Measurements from ENCODE around the gene COA5.
"Not testable (repeated sequence)": the region's sequence is repeated elsewhere in the genome, so short reads cannot be mapped to it uniquely, and the experiment has no call there.

The COA5 gene

DNA sequence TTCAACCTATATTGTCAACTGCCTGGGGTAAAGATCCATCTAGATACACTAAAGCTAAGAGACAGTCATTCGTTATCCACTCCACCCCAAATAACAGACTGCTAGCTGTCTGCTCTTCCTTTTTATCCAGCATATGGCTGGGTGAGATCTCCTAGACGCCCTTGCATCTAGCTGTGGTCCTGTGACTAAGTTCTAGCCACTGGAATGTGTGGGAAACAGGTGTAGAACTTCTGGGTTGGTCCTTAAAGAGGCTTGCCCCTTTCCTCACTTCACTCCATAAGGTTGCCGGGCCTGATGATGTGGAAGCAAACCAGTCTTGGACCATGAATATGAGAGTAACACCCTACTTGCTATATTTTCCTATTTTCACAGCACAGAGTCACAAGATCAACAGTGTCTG lies 3.2 kb downstream of the COA5 start:
- no peak for DNase-seq

DNA sequence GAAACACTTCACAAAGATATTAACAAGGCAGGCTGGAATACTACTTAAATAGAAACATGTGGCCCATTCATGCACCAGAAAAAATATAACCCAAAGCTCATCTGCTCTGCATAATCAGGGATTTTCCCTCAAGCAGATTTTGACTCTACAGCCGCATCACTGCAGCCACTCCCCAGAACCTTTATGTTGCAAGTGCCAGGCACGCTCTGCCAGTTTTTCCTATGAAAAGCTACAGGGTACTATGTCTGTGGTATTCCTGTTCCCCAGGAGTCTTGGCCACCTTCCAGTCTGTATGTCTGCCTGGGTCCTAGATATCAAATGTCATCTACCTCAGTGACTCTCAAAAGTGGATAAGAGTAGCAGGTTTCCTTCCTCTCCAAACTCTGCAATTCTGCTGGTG lies 3.8 kb downstream of the COA5 start:
- DNase-seq: no peak

DNA sequence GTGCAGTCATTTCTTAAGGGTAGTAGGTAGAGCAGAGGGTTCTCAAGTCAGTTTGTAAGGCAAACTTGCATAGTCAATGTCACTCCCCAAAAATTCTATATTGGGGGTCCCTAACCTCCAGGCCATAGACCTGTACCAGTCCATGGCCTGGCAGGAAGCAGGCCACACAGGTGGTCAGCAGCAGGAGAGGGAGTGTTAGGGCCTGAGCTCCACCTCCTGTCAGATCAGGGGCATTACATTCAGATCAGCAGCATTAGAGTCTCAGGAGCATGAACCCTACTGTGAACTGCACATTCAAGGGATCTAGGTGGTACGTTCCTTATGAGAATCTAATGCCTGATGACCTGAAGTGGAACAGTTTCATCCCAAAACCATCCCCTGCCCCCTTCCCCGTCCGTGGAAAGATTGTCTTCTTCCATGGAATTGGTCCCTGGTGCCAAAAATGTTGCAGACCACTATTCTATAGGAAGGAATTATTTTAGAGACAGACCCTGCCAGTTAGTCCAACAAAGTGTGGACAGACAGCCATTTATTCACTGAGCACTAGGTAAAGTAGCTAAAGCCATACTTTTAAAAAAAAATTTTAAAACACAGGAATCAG lies 6.7 kb downstream of the COA5 start:
- no peak for DNase-seq

DNA sequence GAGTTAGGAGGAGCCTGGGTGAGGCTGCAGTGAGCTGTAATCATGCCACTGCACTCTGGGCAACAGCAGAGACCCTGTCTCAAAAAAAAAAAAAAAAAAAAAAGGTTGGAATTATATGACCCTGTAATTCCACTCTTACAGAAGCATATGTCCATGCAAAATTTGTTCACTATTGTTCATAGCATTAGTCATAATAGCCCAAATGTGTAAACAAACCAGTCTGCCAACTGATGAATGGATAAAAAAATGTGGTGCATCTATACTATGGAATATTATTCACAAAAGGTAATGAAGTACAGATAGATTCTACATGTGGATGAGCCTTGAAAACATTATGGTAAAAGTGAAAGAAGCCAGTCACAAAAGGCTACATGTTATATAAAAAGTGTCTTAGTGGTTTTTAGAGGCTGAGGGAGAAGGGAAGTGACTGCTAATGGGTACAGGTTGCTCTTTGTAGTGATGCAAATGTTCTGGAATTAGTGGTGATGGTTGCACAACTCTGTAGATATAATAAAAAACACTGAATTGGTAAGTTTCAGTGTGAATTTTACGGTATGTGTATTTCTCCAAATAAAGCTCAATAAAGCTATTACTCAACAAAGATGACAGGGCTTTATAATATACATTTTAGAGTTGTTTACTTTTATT lies 9.4 kb downstream of the COA5 start:
- DNase-seq: no peak

DNA sequence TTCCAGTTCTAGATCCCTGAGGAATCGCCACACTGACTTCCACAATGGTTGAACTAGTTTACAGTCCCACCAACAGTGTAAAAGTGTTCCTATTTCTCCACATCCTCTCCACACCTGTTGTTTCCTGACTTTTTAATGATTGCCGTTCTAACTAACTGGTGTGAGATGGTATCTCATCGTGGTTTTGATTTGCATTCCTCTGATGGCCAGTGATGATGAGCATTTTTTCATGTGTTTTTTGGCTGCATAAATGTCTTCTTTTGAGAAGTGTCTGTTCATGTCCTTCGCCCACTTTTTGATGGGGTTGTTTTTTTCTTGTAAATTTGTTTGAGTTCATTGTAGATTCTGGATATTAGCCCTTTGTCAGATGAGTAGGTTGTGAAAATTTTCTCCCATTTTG lies 13.6 kb downstream of the COA5 start:
- DNase-seq: not testable (repeated sequence)

DNA sequence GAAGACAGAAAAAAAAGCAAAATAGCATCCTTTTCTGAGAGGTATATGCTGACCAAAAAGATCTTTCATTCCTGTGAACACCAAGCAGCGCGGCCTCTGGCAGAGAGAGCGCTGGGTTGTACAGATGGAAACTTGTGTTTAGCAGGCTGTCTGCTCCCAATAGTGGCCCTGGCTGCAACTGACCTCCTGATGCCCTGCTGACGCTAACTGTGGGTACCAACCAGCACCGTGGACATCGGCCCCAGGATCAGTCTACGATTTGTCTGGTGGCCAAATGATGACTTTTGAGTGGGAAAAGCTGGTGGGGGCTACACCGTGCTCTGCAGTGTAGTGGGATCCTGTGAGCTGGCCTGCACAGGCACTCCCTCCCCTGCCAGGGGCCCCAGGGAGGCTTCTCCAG lies 15.7 kb downstream of the COA5 start:
- DNase-seq: no peak

DNA sequence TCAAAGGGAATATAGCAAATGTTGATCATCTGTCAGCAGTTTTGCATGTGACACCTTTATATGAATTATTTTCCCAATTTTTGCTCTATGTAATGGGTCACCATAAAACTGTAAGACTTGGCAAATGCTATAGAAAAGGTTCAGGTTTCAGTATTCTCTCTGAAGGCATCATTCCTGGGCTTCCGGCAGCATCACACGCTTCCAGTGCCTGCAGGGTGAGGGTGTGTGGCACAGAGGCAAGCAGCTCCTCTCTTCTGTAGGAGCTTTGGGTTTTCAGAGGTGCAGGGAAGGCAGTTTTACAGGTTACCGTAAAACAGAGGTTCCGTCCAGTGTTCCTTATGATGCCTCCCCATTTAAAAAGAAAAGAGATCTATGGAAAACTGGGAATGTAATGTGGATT lies 18.8 kb downstream of the COA5 start:
- no peak for DNase-seq

DNA sequence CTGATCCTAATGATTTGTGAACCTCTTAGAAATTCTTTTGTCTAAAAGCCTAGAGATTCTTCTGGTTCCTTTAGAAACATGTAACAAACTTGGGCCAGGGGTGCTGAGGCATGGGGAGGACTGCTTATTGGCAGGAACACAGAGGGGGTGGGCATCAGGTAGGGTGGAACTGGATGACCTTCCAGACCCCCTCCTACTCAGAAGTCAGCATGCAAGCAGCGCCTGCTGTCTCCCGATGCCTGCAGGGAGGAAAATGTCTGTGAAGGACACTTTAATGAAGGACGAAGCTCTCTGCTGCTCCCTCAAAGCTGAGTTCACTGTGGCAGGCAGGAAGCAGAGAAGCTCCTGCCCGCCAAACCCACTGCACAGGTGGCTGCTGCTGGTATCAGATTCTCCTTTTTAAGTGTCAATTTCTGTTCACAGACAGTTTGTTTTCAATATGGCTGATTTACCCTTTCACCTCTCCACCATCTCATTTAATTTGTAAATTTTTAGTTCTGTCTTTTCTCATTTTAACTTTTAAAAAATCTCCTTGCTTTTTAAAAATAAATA lies 19.4 kb downstream of the COA5 start:
- DNase-seq: no peak

DNA sequence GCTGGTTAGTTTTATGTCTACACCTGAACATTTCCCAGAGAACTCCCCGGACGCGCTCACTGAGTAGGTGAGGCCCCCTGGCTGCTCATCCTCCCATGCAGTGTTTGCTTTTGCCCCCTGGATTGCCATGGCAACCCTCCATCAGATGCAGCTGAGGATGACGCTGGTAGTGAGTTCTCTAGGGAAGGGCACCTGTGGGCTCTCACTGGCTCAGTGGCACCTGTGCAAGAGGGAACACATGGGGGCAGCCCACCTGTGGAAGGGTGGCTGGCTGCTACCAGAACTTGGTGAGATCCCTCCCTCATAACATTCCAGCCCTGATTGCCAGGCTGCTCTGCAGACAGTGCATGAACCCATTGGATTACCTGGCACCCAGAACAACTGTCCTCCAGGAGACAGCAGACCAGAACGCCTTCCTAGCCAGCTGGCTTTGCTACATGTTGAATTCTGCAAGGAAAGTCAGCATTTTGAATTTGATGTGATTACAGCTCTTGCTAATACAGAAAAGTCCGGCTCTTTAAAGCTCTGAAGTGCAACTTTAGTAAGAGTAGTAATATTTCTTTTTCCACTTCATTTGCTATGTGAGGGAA lies 21.7 kb downstream of the COA5 start:
- no peak for DNase-seq

DNA sequence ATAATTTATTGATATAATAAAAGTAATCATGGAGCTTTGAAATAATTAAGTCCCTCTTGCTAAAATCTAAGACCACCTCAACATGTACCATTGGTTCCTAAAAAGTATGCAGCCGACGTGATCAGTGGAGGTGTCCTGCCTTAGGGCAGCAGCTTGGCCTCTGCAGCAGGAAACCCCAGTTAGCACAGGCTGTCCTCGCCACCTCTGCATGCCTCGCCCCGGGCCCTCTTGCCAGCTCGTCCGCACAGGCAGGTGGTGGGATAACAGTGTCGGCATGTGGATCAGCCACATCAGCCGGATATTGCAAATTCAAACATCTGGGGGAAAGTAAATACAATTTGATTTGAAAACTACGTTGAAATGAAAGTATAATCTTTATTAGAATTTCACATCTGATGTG lies 22.9 kb downstream of the COA5 start:
- no peak for DNase-seq

DNA sequence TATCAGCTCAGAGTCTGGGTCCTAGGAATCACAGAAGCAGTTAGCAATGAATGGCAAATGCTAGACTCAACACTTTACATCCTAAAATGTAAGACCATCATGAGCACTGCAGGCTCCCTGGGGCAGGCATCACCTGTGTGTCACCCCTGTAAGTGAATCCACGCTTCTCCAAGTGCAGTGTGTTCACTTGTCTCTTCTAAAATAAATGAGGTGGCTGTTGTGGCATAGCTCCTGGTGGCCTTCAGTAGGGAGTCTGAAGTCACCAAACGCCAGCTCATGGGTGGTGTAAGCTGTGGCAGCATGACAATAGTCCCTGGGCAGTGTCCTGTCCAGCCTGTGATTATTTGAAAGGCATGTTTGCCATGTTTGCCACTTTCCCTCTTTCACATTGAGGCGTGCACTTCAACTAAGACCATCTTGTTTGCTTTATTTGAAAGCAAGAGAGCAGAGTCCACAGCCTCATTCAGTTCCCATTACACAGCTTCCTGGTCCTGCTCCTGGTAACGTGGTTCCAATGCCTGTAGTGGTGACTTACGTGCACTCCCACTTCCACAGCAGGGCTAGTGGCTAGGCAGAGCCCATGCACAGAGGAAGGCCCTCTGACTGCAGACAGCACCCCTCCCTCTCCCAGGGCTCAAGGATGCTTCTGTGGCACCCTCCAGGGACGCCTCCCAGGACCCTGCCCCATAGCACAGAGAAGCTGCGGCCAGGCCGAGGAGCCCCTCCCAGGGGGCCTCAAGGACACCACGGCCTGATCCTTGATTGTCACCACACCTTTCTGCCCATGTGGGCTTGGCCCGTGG lies 24.3 kb downstream of the COA5 start:
- no peak for DNase-seq

DNA sequence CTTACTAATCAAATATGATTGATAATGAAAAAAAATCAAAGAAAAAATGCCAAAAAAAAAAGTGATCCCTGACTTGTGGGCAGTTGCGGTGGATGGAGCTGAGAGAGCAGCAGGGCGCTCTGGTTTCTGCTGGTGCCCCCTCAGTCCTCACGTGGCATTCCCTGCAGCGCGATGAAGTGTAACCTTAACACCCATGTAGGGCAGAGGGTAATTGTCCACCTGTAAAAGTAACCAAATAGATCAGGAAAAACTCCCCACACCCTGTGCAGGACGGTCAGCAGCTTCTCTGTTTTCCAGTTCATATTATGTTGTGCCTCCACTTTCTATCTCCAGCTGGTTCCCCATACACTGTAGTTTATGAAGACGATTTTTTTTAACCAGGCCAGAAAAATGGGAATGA lies 25.0 kb downstream of the COA5 start:
- DNase-seq: no peak

DNA sequence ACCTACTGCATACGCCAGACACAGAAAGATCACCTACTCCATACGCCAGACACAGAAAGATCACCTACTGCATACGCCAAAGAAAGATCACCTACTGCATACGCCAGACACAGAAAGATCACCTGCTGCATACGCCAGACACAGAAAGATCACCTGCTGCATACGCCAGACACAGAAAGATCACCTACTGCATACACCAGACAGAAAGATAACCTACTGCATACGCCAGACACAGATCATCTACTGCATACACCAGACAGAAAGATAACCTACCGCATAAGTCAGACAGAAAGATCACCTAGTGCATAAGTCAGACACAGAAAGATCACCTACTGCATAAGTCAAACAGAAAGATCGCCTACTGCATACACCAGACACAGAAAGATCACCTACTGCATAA lies 25.8 kb downstream of the COA5 start:
- DNase-seq: no peak

DNA sequence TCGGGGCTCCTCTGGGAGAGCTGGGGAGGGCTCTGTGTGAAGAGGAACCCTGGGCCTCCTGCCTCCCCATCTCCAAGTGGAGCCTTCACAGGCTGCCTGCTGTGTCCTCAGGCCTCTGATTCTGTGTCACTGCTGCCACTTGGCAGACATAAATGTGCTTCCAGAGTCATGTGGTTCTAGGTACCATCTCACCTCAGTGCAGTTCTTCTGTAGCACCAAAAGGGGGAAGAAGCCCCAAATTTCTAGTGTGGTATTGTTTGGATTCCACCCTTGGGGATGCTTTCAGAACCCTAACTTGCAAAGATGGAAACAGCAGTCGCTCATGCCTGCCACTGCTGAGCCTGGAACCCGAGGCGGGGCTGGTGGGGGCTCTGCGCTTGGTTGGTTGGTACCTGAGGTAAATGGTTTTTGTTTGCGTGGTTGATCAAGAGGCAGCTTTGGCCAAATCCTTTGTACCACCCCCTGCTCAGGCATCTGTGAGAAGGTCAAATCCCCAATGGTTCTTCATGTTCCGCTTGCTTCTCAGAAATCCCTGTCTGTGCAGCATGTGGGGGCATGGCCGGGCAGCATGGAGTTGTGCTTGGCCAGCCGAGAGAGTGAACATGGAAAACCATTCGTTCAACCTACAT lies 27.5 kb downstream of the COA5 start:
- no peak for DNase-seq

DNA sequence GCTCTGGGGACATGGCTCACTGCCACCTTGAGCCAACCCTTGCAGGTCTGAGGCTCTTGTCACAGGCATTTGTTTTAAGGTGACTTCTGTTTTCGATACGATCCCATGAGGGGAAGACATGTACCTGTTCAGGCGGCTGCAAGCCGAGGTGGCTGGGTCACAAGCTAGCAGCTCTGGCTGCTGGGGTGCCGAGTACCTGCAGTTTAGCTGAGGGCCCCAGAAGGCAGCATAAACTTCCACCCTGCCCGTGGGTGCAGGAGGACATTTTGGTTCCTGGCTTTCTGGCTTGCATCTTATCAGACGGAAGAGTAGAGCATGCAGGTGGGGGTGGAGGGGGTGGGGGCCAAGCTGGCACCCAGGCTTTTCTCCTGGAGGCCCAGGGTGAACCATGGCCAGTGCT lies 28.4 kb downstream of the COA5 start:
- no peak for DNase-seq

DNA sequence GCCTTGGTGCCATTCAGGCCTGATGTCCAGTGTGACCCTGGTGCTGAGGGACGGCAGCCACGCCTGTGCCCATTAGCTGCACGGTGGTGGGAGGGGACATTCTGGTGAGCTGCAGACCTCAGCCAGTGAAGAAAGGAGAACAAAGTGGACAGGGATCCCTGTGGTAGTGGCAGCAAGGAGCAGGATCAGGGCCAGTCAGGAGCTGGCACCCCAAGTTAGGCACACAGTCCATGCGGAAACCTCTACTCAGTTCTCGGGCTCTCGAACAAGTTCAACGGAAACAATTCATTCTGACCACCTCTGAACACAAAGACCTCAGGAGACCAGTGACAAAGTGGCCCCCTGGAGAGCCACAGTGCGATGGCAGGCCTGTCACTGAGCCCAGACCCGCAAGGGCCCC lies 30.1 kb downstream of the COA5 start:
- no peak for DNase-seq

DNA sequence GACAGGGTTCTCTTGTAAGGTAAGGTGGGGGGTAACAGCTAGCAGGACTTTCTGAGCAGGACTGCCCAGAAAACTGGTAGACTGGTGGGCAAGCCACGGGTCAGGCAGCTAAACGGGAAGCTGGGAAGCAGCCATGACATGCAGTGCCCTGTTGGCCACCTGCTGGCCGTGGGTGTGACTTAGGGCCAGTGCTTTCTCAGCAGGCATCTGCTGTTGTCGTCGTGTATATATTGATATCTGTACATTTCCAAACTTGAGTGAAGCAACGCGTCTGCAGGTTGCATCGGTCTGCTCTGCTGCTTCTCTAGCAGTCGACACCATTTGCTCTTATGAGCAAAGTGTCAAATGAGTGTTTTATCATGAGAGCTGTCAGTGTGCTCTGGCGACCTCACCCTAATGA lies 31.0 kb downstream of the COA5 start:
- no peak for DNase-seq

DNA sequence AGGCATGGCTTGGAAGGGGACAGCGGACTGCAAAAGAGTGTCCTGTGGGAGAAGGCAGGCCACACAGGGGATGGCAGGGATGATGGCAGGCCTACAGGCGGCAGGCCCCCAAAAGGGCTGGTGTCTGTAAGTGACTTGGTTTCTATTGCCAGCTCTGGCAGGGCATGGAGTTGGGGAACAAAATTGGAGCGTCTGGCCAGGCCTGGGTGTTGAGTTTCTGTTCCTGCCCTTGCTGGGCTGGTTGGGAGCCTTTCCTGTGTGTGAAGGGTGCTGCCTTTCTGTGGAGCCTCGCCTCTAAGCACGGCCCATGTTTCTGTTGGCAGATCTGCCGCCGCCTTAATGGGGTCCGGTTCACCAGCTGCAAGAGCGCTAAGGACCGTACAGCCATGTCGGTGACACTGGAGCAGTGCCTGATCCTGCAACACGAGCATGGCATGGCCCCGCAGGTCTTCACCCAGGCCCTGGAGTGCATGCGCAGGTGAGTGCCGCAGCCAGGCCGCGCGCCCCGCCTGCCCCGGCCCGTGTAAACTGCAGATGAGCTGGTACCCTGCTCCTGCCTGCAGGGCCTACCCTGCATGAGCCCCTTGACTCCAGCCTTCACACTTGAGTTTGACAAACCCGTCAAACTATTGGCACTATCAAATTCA lies 31.5 kb downstream of the COA5 start:
- no peak for DNase-seq

DNA sequence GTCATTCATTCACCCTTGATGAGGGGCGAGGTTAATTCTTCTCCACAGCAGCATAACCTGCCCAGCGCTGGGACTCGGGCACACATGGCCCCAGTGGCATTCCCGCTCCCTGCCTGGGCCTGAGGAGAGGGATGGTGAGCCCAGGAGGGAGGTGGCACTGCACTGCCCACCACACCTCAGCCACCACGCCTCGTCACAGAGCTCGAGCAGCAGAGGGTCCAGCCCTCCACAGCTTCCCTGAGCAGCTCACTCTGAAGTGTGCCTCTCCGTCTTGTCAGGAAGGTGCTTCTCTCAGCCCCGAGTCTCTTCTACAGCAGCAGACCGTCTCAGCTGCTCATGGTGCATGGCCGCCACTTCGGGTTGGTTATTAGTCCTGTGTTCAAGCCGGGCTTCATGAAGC lies 34.9 kb downstream of the COA5 start:
- DNase-seq: no peak

DNA sequence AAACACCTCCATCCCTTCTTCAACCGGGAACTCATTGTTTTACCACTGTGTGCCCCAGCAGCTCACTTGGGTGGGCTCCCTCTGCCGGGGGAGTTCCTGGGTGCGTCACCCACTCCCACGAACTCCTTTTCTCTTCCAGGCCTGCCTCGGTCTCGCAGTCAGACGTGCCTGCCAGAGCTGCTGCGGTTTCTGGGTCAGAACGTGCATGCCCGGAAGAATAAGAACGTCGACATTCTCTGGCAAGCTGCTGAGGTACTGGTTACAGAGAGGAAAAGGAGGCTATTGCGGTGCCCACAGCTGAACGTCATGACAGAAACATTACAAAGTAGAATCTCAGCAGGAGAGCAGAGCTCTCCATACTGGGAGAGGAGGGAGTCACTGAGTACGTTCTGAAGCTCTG lies 35.6 kb downstream of the COA5 start:
- DNase-seq: no peak

DNA sequence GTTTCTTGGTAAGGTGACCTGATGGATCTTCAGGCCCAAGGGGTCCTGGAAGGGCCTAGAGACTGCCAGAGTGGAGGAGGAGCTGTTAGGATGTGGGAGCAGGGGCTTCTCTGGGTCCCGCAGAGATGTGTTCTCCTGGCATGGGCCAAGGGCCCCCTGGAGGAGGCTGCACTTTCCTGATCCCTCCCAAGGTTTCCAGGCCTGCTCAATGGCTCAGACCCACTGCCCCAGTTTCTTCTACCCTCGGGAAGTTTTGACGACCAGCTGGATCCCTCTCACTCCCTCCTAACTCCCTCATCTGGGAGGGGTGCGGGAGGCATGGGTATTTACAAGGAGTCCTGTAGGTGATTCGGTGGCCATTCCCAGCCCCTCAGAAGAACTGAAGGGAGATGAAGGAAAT lies 36.1 kb downstream of the COA5 start:
- no peak for DNase-seq

DNA sequence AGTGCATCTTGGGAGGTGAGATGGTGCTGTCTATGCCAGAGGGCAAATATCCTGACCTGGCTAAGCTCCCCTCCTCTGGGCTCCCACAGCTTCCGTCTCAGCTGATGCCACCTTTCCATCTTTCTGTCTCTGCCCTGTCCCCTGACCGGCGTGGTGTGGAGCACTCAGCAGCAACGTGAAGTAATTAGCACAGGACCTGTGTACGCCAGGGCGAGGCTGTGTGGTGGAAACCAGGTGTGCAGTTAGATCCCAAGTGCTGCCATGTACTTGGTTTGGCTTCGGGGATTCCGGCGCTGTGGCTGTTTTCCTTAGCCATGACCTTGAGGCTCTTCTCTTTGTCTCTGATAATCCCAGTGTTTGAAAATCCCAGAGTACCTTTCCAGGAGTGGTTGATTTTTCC lies 36.5 kb downstream of the COA5 start:
- DNase-seq: no peak
